HG03575 (cell line): ENCODE measurements around the gene NAV2.

Experiments
- ATAC-seq: cut with Tn5 transposase; IDR thresholded peaks from one replicate; pipeline ENCODE4 v1.9.1; 2021; ENCODE audit not compliant: unreplicated experiment, insufficient number of reproducible peaks, low FRiP score; ENCODE audit errors: extremely low read depth

The NAV2 gene

GRCh38 chr11:19817265-19817851, 104.7 kb downstream of the NAV2 start:
- ATAC-seq = no peak

- no peak for ATAC-seq
Observed at GRCh38 chr11:19817870-19818269, 105.2 kb downstream of the NAV2 start.

- ATAC-seq = no peak
Observed at GRCh38 chr11:19818619-19819018, 106.0 kb downstream of the NAV2 start.

- ATAC-seq = no peak
Observed at GRCh38 chr11:19819148-19819547, 106.5 kb downstream of the NAV2 start.

DNA sequence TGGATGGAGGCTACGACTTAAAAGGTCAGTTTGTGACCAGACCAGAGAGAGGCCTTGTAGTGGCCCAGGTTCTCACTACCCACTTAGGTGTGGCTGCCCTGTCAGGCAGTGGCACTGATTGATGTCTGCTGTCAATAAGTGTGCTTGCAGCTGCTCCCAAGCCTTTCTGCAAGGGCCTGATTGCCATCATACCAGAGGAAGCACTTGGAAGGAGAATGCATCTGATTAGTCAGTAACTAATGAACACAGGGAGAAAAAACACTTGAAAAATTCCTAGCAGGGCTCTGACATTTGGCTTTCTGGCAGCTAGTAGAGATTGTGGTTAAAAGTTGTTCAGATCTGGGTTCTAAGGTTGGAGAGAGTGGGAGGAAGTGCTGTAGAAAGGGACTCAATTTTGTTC, 107.5 kb downstream of the NAV2 start:
- no peak for ATAC-seq

GRCh38 chr11:19821412-19821875, 108.8 kb downstream of the NAV2 start:
- no peak for ATAC-seq

DNA sequence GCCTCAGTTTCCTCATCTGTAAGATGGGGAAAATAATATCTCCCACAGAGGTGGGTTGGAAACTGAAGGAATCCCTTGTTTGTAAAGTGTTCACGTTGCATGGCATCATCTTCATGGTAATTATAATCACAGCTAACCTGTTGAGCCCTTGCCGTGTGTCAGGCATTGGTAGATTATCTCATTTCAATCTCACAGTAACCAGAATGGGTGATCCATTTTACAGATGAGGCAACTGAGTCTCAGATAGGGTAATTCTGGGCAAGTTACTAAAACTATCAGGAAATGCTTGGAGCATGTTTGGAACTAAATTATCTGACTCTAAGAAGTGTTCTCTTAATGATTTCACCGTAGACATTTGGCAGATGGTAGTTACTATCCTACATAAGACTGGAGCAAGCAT, 109.4 kb downstream of the NAV2 start:
- ATAC-seq = no peak

GRCh38 chr11:19822531-19822930, 109.9 kb downstream of the NAV2 start:
- no peak for ATAC-seq

GRCh38 chr11:19826606-19827005, 114.0 kb downstream of the NAV2 start:
- no peak for ATAC-seq

GRCh38 chr11:19827399-19828135, 114.9 kb downstream of the NAV2 start:
- no peak for ATAC-seq

DNA sequence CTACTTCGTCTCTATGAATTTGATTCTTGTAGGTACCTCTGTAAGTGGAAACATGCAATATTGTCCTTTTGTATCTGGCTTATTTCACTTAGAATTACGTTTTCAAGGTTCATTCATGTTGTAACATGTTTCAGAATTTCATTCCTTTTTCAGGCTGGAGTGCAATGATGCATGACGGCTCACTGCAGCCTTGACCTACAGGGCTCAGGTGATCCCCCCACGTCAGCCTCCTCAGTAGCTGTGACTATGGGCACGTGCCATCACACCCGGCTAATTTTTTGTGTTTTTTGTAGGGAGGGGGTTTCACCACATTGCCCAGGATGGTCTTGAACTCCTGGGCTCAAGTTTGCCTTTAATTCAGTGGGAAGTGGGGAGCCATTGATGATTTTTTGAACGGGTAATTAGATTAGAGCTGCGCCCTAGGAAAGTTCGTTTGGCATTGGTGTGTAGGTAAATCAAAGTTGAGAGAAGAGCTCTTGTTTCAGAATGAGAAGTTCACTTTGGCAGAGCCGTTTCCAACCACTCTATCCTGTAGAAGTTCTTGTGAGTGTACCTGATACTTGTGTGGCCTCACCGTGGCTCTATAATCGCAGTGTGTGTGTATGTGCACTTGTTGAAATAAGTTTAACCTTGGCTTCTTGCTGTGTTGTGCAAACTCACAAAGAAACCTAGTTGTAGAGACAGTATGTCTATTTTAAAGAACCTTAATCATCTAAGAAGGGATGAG, 115.9 kb downstream of the NAV2 start:
- ATAC-seq = no peak

DNA sequence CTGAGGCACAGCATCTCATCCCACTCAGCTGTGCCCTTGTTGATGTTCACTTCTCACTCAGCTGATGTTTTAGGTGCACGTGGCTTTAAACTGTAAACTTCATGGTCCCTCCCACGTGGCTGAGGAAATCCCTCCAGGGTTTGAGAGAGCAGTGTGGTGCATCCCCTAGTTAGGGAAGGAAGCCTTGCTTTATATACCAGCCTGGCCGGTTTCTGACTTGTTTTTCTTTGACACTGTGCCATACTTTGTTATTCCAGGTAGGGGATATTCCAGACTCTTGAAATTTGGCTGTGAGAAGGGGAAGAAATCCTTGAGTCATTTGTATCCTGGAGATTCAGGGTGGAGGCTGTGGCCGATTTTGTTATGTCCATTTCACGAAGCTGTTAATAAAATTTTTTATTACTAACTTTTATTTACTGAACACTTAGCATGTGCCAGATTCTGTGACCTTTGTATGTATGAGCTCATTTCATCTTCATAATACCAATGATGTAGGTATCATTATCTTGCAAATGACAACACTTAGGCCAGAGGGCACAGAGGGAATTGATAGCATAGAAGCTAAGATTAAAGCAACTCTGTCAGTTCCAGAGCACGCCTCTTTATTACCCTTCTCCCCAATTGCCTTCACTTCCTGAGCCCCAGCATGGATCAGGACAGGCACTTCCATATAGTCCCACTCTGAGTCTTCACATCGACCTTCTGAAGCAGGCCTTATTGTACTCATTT, 116.6 kb downstream of the NAV2 start:
- no peak for ATAC-seq

GRCh38 chr11:19832086-19832750, 119.6 kb downstream of the NAV2 start:
- no peak for ATAC-seq

DNA sequence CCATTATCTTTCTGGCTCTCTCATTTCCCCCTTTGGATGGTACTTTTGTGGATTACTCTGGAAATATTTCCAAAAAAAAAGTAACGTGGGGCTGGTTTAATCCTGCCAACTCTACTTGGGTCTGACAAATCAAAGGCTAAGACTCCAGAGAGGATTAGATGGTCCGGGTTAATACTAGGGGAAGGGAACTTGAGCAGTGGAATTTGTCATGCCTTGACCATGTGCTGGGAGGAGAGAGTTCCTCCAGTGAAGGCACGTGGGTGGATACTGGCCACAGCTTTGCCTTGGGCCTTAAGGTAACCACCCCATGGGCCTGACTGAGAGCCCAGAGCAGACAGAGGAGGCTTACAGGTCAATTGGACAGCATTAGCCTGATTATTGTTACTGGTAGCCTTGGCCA, 120.3 kb downstream of the NAV2 start:
- no peak for ATAC-seq

DNA sequence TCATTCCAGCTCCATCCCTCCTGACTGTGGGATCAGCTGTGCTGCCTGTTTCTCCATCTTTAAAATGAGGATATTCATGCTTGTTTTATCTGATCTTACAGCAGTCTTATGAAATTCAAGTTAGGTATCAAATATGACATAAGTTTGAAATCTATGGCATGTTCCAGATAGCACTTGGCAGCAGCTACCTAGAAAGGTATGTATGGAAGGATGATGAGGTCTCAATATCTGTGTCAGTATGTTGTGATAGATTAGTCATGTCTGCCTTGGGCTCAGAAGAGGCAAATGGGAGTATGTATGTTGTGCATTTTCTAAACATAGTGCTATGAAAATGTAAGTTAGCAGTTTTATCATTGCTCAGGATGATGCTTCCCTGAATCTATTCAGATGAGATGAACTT, 122.1 kb downstream of the NAV2 start:
- ATAC-seq = no peak

DNA sequence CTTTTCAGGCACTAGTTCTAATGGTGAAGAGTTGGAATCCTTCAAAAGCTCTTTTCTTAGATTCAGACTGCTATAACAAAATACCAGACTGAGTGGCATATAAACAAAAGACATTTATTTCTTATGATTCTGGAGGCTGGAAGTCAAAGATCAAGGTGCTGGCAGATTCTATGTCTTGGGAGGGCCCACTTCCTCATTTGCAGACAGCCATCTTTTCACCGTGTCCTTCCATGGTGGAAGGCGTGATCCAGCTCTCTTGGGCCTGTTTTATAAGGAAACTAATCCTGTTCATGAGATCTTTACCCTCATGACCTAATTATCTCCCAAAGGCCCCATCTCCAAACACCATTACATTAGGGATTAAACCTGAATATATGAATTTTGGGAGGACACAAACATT, 124.0 kb downstream of the NAV2 start:
- no peak for ATAC-seq

- ATAC-seq = no peak
Observed at GRCh38 chr11:19838994-19839768, 126.5 kb downstream of the NAV2 start.

GRCh38 chr11:19840961-19841360, 128.3 kb downstream of the NAV2 start:
- no peak for ATAC-seq
